GM19452 (cell line): ENCODE data around the gene RNPEP.
"Not testable (repeated sequence)": the region's sequence is repeated elsewhere in the genome, so short reads cannot be mapped to it uniquely, and the experiment has no call there.

Source experiments
- ATAC-seq: cut with Tn5 transposase; IDR thresholded peaks from one replicate; pipeline ENCODE4 v1.9.1; 2021; ENCODE audit not compliant: unreplicated experiment

Gene RNPEP

GRCh38 chr1:202034149-202034682, 51.8 kb downstream of the RNPEP start:
- no peak for ATAC-seq

GRCh38 chr1:202034683-202035462, 52.4 kb downstream of the RNPEP start:
- ATAC-seq = no peak

GRCh38 chr1:202036595-202037387, 54.3 kb downstream of the RNPEP start:
- no peak for ATAC-seq

GRCh38 chr1:202037706-202038296, 55.4 kb downstream of the RNPEP start:
- ATAC-seq = no peak

- ATAC-seq = peak; percentile 64
Observed at GRCh38 chr1:202038688-202039346, 56.4 kb downstream of the RNPEP start.

- ATAC-seq = no peak
Observed at GRCh38 chr1:202045705-202046104, 63.3 kb downstream of the RNPEP start.

GRCh38 chr1:202046227-202046626, 63.8 kb downstream of the RNPEP start:
- no peak for ATAC-seq

GRCh38 chr1:202046748-202047708, 64.6 kb downstream of the RNPEP start:
- no peak for ATAC-seq

- no peak for ATAC-seq
Observed at GRCh38 chr1:202047977-202048376, 65.5 kb downstream of the RNPEP start.

GRCh38 chr1:202049129-202049528, 66.7 kb downstream of the RNPEP start:
- ATAC-seq = no peak

- ATAC-seq = no peak
Observed at GRCh38 chr1:202054094-202054493, 71.6 kb downstream of the RNPEP start.

GRCh38 chr1:202054673-202055072, 72.2 kb downstream of the RNPEP start:
- ATAC-seq = not testable (repeated sequence)
